ENCODE results near the gene CDRT15. TPM values are rescaled to one million over a fixed set of nuclear protein-coding genes. Genes with fewer than 3 reads are reported as not detected.

CDRT15 gene
- total and polyA plus RNA-seq, 2 donors from 2014 or later = not detected

DNA sequence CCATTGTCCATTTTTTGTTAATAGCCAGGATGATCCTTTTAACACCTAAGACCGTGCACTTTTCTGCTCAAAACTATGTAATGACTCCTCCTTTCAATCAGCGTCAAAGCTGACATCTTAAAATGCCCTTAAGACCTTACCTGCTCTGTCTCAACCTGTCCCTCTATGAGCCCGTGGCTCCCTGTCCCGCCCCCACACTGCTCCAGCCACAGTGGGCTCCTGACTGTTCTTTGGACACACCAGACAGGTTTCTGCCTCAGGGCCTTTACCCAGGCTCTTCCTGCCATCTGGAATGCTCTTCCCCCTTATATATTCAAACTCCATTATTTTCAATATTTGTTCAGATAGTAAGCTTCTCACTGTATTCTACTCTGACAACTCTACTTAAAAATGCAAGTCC lies 14.1 kb downstream of the CDRT15 start:
- TF ChIP-seq CTCF (IDR thresholded peaks at IDR 0.05; ENCODE audit: borderline replicate concordance, extremely low read depth, insufficient read depth) = no peak
- Histone ChIP-seq H3K36me3 (ENCODE audit: control insufficient read depth in 2 of 3, insufficient read depth in 3 of 3, low read length in 3 of 3) (no peaks in the 10 kb centered on the region), H3K4me3 (ENCODE audit: low read length in 3 of 3) (no peak overlapping the region), H3K9ac (ENCODE audit: low read length in 3 of 3) (no peak overlapping the region), H3K27ac (ENCODE audit: low read depth in 2 of 2, low read length in 2 of 2) (no peak overlapping the region), H3K27me3 (ENCODE audit: control insufficient read depth, insufficient read depth, low read length) (no peaks in the 10 kb centered on the region), H3K4me1 (ENCODE audit: control insufficient read depth in 2 of 3, insufficient read depth in 2 of 3, low read depth in 1 of 3, low read length in 3 of 3) (no peaks in the 10 kb centered on the region), H3K9me3 (ENCODE audit: control insufficient read depth in 2 of 3, insufficient read depth in 1 of 3, low read length in 3 of 3) (no peaks in the 10 kb centered on the region)
- FAIRE-seq (no peak), DNase-seq (no peak)
- intact Hi-C loops (cut with DNase I) = no loop called here

- H3K36me3 ChIP-seq (ENCODE audit: control insufficient read depth in 2 of 3, insufficient read depth in 3 of 3, low read length in 3 of 3) = no peaks in the 10 kb centered on the region
- TF ChIP-seq CTCF (IDR thresholded peaks at IDR 0.05; ENCODE audit: borderline replicate concordance, extremely low read depth, insufficient read depth) = no peak
- intact Hi-C loops (cut with DNase I) = no loop called here
- H3K4me3 ChIP-seq (ENCODE audit: low read length in 3 of 3) = no peak overlapping the region
- no peaks in the 10 kb centered on the region for H3K27me3 ChIP-seq (ENCODE audit: control insufficient read depth, insufficient read depth, low read length)
- H3K27ac ChIP-seq (ENCODE audit: low read depth in 2 of 2, low read length in 2 of 2) = no peak overlapping the region
- no peaks in the 10 kb centered on the region for H3K4me1 ChIP-seq (ENCODE audit: control insufficient read depth in 2 of 3, insufficient read depth in 2 of 3, low read depth in 1 of 3, low read length in 3 of 3)
- H3K9me3 ChIP-seq (ENCODE audit: control insufficient read depth in 2 of 3, insufficient read depth in 1 of 3, low read length in 3 of 3) = no peaks in the 10 kb centered on the region
- DNase-seq (no peak), FAIRE-seq (no peak)
- H3K9ac ChIP-seq (ENCODE audit: low read length in 3 of 3) = no peak overlapping the region
These were observed 22.4 kb downstream of the CDRT15 start for GRCh38 chr17:14214271-14214670.

DNA sequence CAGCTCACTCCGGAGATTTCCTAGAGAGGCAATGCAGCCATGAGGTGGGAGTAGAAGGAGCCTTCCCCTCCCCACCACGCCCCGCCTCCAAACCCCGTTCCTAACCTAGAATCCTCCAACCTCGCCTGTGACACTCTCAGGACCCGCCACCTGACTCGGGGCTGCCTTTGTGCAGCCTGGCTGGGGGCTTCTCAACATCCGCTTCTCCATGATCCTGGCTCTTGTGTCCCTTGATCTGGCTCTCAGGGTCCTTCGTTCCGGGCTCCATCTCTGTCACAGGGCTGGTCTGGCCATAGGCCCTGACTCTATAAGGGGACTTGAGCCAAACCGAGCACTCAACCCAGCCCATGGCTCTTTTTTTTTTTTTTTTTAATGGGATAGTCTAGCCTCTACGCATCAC lies 24.3 kb downstream of the CDRT15 start:
- Histone ChIP-seq H3K27ac (ENCODE audit: low read depth in 2 of 2, low read length in 2 of 2) (no peak overlapping the region), H3K36me3 (ENCODE audit: control insufficient read depth in 2 of 3, insufficient read depth in 3 of 3, low read length in 3 of 3) (peaks cover 0 to 3% (median 0%) of the 10 kb centered on the region in 3 donors), H3K4me1 (ENCODE audit: control insufficient read depth in 2 of 3, insufficient read depth in 2 of 3, low read depth in 1 of 3, low read length in 3 of 3) (no peaks in the 10 kb centered on the region), H3K27me3 (ENCODE audit: control insufficient read depth, insufficient read depth, low read length) (no peaks in the 10 kb centered on the region), H3K9ac (ENCODE audit: low read length in 3 of 3) (no peak overlapping the region), H3K9me3 (ENCODE audit: control insufficient read depth in 2 of 3, insufficient read depth in 1 of 3, low read length in 3 of 3) (no peaks in the 10 kb centered on the region), H3K4me3 (ENCODE audit: low read length in 3 of 3) (no peak overlapping the region)
- DNase-seq (no peak), FAIRE-seq (no peak)
- TF ChIP-seq CTCF (IDR thresholded peaks at IDR 0.05; ENCODE audit: borderline replicate concordance, extremely low read depth, insufficient read depth) = no peak
- intact Hi-C loops (cut with DNase I) = no loop called here

DNA sequence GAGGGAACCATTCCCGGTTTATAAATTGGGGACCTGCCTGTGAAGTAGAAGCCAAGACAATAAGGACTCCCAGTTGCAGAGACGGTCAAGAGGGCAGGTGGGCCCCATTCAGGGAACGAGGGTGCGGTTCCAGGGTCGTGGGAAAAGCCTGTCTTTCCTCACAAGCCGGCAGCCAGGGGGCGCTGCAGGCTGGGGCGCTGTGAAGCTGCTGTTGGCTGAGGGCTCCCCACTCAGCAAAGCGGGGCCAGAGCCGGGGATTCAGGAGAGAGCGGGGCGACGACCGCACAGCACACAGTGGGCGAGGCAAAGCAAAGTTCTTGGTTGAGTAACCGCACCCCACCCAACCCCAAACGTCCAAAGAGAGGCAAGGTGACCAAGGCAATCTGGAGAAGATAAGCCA lies 24.9 kb downstream of the CDRT15 start:
- TF ChIP-seq CTCF (IDR thresholded peaks at IDR 0.05; ENCODE audit: borderline replicate concordance, extremely low read depth, insufficient read depth) = peak; percentile 46
- Histone ChIP-seq H3K4me1 (ENCODE audit: control insufficient read depth in 2 of 3, insufficient read depth in 2 of 3, low read depth in 1 of 3, low read length in 3 of 3) (no peaks in the 10 kb centered on the region), H3K9ac (ENCODE audit: low read length in 3 of 3) (no peak overlapping the region), H3K36me3 (ENCODE audit: control insufficient read depth in 2 of 3, insufficient read depth in 3 of 3, low read length in 3 of 3) (peaks cover 0 to 3% (median 0%) of the 10 kb centered on the region in 3 donors), H3K27me3 (ENCODE audit: control insufficient read depth, insufficient read depth, low read length) (no peaks in the 10 kb centered on the region), H3K9me3 (ENCODE audit: control insufficient read depth in 2 of 3, insufficient read depth in 1 of 3, low read length in 3 of 3) (no peaks in the 10 kb centered on the region), H3K4me3 (ENCODE audit: low read length in 3 of 3) (no peak overlapping the region), H3K27ac (ENCODE audit: low read depth in 2 of 2, low read length in 2 of 2) (no peak overlapping the region)
- DNase-seq (peak in 2 of 5 donors; percentile 14 to 76), FAIRE-seq (no peak)
- intact Hi-C loops (cut with DNase I) = no loop called here
